Stomach (tissue), 9 donors: ENCODE data around the gene DNTT. TPM values are rescaled to one million over a fixed set of nuclear protein-coding genes. Genes with fewer than 3 reads are reported as not detected.
A peak's percentile ranks its signal among the peaks of the same experiment; 100 is the strongest.

Experiments used
- DNase-seq, 2 donors: peaks; one replicate each; pipeline versions ENCODE4 v3.0.0 to v3.0.0-alpha.2; 2013 to 2019
- H3K27ac ChIP-seq, 5 donors: fragments of 200-600 bp in 4 of 5; sonication (generic) in 4 of 5; one replicate each; pipeline ENCODE4 v1.5.1; 2013 to 2019; ENCODE audit warnings: mild to moderate bottlenecking in 1 of 5, moderate library complexity in 1 of 5
- H3K27me3 ChIP-seq, 3 donors: fragments of 200-600 bp; sonication (generic); one replicate each; pipeline ENCODE4 v1.5.1; 2017 to 2019; ENCODE audit warnings: mixed run types in 1 of 3
- H3K36me3 ChIP-seq, 4 donors: fragments of 200-600 bp; sonication (generic); 1 replicate in 3 of 4; 2 replicates in 1 of 4; pipeline ENCODE4 v1.5.1; 2016 to 2019
- H3K4me1 ChIP-seq, 4 donors: fragments of 200-600 bp; sonication (generic); one replicate each; pipeline ENCODE4 v1.5.1; 2016 to 2019
- H3K4me3 ChIP-seq, 4 donors: fragments of 200-600 bp; sonication (generic) in 3 of 4; one replicate each; pipeline ENCODE4 v1.5.1; 2016 to 2019; ENCODE audit warnings: mild to moderate bottlenecking in 1 of 4
- H3K9me3 ChIP-seq, 4 donors: fragments of 200-600 bp; sonication (generic); one replicate each; pipeline ENCODE4 v1.5.1; 2016 to 2019
- EP300 ChIP-seq: sonication (generic); formaldehyde crosslinking; IDR thresholded peaks from one replicate; pipeline ENCODE4 v1.6.1; 2017; ENCODE audit warnings: antibody characterized with exemption
- POLR2A ChIP-seq, 4 donors: fragments of 450-650 bp; IDR thresholded peaks; one replicate each; pipeline ENCODE4 v1.6.1; 2016; ENCODE audit warnings: antibody characterized with exemption in 4 of 4, control low read depth in 2 of 4, mild to moderate bottlenecking in 1 of 4, moderate library complexity in 1 of 4
- POLR2AphosphoS5 ChIP-seq, 3 donors: sonication (generic); formaldehyde crosslinking; IDR thresholded peaks; one replicate each; pipeline ENCODE4 v1.6.1; 2016; ENCODE audit warnings: antibody characterized with exemption in 3 of 3
- WGBS, 5 donors: extraction: QIAGEN DNeasy Blood & Tissue Kit in 3 of 5; methylation state at CpG; one replicate each; pipeline versions ENCODE4 v1.1.5 to v1.1.7; 2013 to 2018; 5-methylcytosine and 5-hydroxymethylcytosine counted together
- intact Hi-C: fragments of 100-400 bp; cut with DNase I; formaldehyde crosslinking; loops from one replicate; pipeline ENCODE4 v1.15.1; 2023; ENCODE audit warnings: low total_unique reads
- polyA plus RNA-seq, 3 donors: library from polyadenylated mRNA; stranded (reverse); fragments of 200-250 nt; gene quantifications; one replicate each; pipeline ENCODE4 v1.2.3, GENCODE V29; 2013
- total RNA-seq, 5 donors: library from RNA; depleted of rRNA; stranded (reverse); fragments of >200 nt; gene quantifications; one replicate each; pipeline versions ENCODE4 v1.1.0 to v1.2.3, GENCODE V29; 2014 to 2016
- TF ChIP-seq, protein P1 (sequence below), 7 experiments: fragments of 450-650 bp in 4 of 7; fragments of 200-600 bp in 3 of 7; sonication (generic) in 3 of 7; IDR thresholded peaks; one replicate each; pipeline ENCODE4 v1.5.1; 2016 to 2019; ENCODE audit warnings: antibody characterized with exemption in 7 of 7, control low read depth in 2 of 7, mild to moderate bottlenecking in 1 of 7
- donor health status: healthy with polysubstance abuse.
- donor health status: Bipolar disorder and iron deficiency.
- donor health status: healthy.

DNTT gene
- total and polyA plus RNA-seq, 8 donors: not detected

DNA sequence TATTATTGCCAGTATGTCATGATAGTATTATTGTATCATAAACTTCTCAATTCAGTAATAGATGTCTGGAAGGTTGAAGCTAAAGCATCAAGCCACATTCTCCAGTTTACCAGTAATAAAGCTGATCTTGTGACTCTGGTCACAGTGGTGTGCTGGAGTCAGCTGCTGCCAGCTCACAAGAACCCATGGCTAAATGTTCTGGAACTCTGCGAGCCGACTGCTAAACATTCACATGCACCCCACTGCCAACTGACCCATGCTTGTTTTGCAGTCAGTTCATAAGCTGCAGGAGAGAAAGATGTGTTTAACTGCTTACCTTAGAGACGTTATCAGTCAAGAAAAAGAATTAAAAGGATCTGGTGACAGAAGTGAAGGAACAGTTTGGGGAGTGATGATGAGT is 5.9 kb upstream of the DNTT start:
- peaks cover 0 to 10% (median 0%) of the 10 kb centered on the region in 3 donors for H3K27me3 ChIP-seq
- no peak overlapping the region for H3K4me3 ChIP-seq
- H3K9me3 ChIP-seq: no peaks in the 10 kb centered on the region
- WGBS, 5 donors: 68 to 81% (median 80%) methylated on average over 3 of the region's 3 CpGs
- no peak for DNase-seq
- no peak overlapping the region for H3K27ac ChIP-seq
- intact Hi-C loops: no loop called here
- peaks cover 0 to 14% (median 8%) of the 10 kb centered on the region in 4 donors for H3K4me1 ChIP-seq
- H3K36me3 ChIP-seq: no peaks in the 10 kb centered on the region
- TF ChIP-seq EP300: no peak
- no peak for TF ChIP-seq POLR2A (IDR thresholded peaks at IDR 0.05)
- TF ChIP-seq POLR2AphosphoS5 (IDR thresholded peaks at IDR 0.05): no peak
- TF ChIP-seq, protein P1, sequence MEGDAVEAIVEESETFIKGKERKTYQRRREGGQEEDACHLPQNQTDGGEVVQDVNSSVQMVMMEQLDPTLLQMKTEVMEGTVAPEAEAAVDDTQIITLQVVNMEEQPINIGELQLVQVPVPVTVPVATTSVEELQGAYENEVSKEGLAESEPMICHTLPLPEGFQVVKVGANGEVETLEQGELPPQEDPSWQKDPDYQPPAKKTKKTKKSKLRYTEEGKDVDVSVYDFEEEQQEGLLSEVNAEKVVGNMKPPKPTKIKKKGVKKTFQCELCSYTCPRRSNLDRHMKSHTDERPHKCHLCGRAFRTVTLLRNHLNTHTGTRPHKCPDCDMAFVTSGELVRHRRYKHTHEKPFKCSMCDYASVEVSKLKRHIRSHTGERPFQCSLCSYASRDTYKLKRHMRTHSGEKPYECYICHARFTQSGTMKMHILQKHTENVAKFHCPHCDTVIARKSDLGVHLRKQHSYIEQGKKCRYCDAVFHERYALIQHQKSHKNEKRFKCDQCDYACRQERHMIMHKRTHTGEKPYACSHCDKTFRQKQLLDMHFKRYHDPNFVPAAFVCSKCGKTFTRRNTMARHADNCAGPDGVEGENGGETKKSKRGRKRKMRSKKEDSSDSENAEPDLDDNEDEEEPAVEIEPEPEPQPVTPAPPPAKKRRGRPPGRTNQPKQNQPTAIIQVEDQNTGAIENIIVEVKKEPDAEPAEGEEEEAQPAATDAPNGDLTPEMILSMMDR (IDR thresholded peaks at IDR 0.05): no peak

DNA sequence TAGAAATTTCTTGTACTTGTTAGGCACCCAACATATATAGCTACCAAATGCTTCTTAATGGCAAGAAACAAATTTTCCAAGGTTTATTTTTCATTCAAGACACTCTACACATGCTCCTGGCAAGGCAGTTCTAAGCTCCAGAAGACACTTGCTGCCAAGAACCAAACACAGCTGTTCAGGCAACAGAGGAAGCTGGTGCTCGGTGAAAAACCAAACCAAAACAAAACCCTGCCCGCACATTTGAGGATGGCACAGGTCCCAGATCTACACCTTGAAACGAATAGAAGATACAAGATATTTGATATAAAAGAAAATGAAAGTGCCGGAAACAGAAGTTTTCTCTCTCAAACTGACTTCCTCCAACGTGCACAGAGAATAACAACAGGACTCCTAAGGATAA is 4.9 kb upstream of the DNTT start:
- intact Hi-C loops: no loop called here
- Histone ChIP-seq H3K4me1 (peaks cover 0 to 14% (median 8%) of the 10 kb centered on the region in 4 donors), H3K27ac (no peak overlapping the region), H3K4me3 (no peak overlapping the region), H3K27me3 (peaks cover 0 to 10% (median 0%) of the 10 kb centered on the region in 3 donors), H3K36me3 (no peaks in the 10 kb centered on the region), H3K9me3 (no peaks in the 10 kb centered on the region)
- WGBS, 5 donors: 8 to 18% (median 13%) methylated on average over 5 of the region's 5 CpGs
- peak in 1 of 2 donors; percentile 28 for DNase-seq
- no peak for TF ChIP-seq EP300
- no peak for TF ChIP-seq POLR2AphosphoS5 (IDR thresholded peaks at IDR 0.05)
- TF ChIP-seq POLR2A (IDR thresholded peaks at IDR 0.05): no peak
- TF ChIP-seq, protein P1 (IDR thresholded peaks at IDR 0.05): no peak

- Histone ChIP-seq H3K27ac (no peak overlapping the region), H3K4me1 (peaks cover 0 to 14% (median 8%) of the 10 kb centered on the region in 4 donors), H3K9me3 (no peaks in the 10 kb centered on the region), H3K27me3 (peaks cover 0 to 7% (median 0%) of the 10 kb centered on the region in 3 donors), H3K36me3 (no peaks in the 10 kb centered on the region), H3K4me3 (no peak overlapping the region)
- DNase-seq: no peak
- intact Hi-C loops: no loop called here
- TF ChIP-seq POLR2A (IDR thresholded peaks at IDR 0.05): no peak
- TF ChIP-seq, protein P1 (IDR thresholded peaks at IDR 0.05): no peak
- no peak for TF ChIP-seq POLR2AphosphoS5 (IDR thresholded peaks at IDR 0.05)
- no peak for TF ChIP-seq EP300
- WGBS, 5 donors: 25 to 41% (median 34%) methylated on average over 1 of the region's 1 CpG
Measured at GRCh38 chr10:96301616-96302015, 2.6 kb upstream of the DNTT start.

- DNase-seq: no peak
- intact Hi-C loops: no loop called here
- no peak for TF ChIP-seq POLR2AphosphoS5 (IDR thresholded peaks at IDR 0.05)
- TF ChIP-seq, protein P1 (IDR thresholded peaks at IDR 0.05): no peak
- TF ChIP-seq POLR2A (IDR thresholded peaks at IDR 0.05): no peak
- no peak for TF ChIP-seq EP300
- no peaks in the 10 kb centered on the region for H3K9me3 ChIP-seq
- H3K27me3 ChIP-seq: peaks cover 0 to 7% (median 0%) of the 10 kb centered on the region in 3 donors
- H3K4me1 ChIP-seq: peaks cover 0 to 11% (median 7%) of the 10 kb centered on the region in 4 donors
- H3K36me3 ChIP-seq: no peaks in the 10 kb centered on the region
- WGBS, 5 donors: 89 to 98% (median 90%) methylated on average over 3 of the region's 3 CpGs
- H3K27ac ChIP-seq: no peak overlapping the region
- no peak overlapping the region for H3K4me3 ChIP-seq
Measured at GRCh38 chr10:96305019-96305418, 785 bp downstream of the DNTT start.
